ENCODE data around the gene SLC6A18.

DNA sequence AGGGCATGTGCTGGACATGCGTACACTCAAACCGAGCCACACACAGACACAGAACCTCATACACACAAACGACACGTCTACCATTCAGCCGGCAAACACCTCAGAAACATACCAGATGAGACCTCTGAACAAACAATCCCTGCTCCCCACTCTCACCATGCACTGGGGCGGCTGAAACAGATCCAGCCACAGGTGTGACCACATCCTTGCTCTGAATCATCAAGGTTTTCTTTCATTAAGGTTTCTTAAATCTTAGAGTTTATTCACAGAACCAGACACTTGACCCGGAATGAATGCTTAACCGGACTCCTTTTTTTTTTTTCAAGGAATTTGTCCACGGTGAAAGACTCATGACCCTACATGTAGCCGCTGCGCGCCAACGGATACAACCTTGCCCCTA, 43.5 kb downstream of the SLC6A18 start:
- TF ChIP-seq CTCF (IDR thresholded peaks at IDR 0.05; ENCODE audit: insufficient read depth, low read length, poor library complexity, severe bottlenecking) = no peak
- TF ChIP-seq EZH2phosphoT487 (conservative IDR thresholded peaks at IDR 0.05; ENCODE audit: low read length) = no peak

All from SU-DHL-6 (cell line).